ENCODE results near the gene NQO1. TPM values are rescaled to one million over a fixed set of nuclear protein-coding genes. Genes with fewer than 3 reads are reported as not detected.
"Not testable (repeated sequence)": the region's sequence is repeated elsewhere in the genome, so short reads cannot be mapped to it uniquely, and the experiment has no call there.

The NQO1 gene
- 6.0 TPM for polyA plus RNA-seq (2012; ENCODE audit: insufficient read depth, insufficient read length)

DNA sequence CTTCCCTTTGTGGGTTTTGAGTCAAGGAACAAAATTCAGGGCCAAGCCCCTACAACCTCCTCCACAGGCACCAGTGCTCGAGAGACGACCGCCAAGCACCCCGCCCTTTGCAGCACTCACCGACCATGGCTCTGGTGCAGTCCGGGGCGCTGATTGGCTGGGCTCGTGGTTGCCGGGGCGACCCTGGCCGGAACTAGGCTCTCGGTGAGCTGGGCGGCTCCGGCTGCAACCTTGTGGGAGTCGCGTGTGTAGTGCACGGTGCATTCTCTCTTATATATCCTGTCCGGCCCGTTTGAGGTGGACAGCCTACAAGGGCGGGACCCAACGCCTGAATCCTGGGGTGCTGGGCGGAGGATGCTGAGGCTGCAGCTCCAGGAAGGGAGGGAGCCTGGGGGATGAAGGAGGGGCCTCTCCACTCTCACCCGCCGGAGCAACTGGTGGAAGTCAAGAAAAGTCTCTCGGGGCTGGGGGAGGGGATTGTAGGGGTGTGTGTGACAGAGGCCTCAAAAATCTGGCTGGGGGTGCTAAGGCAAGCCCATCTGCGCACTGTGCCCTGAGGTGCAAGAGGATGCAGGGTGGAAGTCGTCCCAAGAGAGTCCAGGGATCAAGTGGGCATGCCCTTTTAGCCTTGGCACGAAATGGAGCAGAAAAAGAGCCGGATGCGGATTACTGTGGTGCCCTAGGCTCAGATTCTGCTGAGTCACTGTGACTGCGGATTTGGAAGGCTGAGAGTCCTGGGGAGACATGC is at the start of gene NQO1:
TSS of gene NQO1 (minus strand) at position 248 of the 748 bp plus-strand sequence. CDS start at position 127, 121 bp downstream.
- peak; percentile 82 for DNase-seq (ENCODE audit: low read depth, low spot score)
- peak within 1 kb of the TSS; percentile 79 for H3K4me3 ChIP-seq (ENCODE audit: low read length)

DNA sequence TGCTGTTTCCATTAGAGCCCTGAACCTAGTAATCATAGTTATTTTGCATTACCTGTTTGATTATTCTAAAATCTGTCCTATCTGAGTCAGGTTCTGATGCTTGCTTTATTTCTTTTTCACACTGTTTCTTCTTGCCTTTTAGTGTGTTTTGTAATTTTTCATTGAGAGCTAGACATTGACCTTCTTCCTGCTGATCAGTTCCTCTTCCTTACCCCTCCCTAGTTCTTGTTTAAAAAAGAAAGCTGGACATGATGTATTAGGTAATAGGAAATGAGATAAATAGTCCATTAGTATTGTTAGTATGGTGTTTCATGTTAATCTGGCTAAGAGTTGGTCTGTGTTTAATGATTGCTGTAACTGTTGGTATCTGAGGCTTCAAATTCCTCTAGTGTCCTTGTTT is 49.2 kb upstream of the NQO1 start:
- H3K4me3 ChIP-seq (ENCODE audit: low read length) = no peak overlapping the region
- DNase-seq (ENCODE audit: low read depth, low spot score) = no peak

DNA sequence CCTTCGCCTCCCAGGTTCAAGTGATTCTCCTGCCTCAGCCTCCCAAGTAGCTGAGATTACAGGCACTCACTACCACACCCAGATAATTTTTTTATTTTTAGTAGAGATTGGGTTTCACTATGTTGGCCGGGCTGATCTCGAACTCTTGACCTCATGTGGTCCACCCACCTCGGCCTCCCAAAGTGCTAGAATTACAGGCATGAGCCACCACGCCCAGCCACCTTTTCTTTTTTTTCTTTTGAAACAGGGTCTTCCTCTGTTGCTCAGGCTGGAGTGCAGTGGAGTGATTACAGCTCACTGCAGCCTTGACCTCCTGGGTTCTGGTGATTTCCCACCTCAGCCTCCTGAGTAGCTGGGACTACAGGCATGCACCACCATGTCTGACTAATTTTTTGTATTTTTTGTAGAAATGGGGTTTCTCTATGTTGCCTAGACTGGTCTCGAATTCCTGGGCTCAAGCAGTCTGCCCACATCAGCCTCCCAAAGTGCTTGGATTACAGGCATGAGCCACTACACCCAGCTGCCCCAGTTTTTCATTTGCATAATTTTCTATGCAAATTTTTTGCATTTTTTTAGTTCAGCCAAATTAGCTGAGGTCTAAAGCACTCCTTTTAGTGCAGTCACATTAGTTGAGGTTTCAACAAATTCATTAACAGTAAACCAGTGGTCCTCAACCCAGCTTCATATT is 47.0 kb upstream of the NQO1 start:
- H3K4me3 ChIP-seq (ENCODE audit: low read length) = no peak overlapping the region
- no peak for DNase-seq (ENCODE audit: low read depth, low spot score)

DNA sequence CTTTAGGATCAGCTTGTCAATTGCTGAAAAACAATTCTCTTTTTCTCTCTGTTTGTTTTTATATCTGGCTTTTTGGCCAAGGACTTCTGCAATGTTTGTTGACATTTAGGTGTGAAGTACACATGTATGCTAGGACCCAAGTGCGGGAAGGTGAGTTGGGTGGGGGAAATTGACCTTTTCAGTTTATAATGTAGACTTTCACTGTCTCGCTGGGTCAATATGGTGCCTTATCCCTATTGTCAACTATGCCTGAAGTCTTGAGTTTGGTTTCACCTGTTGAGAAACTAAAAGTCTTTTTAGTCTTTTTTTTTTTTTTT is 45.2 kb upstream of the NQO1 start:
- DNase-seq (ENCODE audit: low read depth, low spot score) = no peak
- H3K4me3 ChIP-seq (ENCODE audit: low read length) = no peak overlapping the region

DNA sequence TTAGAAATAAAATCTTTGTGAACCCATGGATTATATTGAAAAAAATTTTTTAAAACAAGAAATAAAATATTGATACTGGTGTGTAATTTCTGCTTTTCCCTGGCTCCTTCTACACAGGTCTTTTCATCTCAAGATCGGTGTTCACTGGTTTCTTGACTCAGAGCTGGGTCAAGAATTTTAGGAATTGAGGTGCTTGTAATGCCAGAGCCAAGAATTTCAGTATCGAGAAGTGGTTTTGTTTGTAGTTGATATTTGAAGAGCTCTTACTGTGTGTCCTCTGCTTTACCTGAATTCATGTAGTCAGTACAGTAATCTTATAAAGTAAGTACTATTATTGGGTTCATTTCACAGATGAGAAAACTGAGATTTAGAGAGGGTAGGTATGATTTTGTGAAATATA is 43.0 kb upstream of the NQO1 start:
- H3K4me3 ChIP-seq (ENCODE audit: low read length) = no peak overlapping the region
- DNase-seq (ENCODE audit: low read depth, low spot score) = no peak

DNA sequence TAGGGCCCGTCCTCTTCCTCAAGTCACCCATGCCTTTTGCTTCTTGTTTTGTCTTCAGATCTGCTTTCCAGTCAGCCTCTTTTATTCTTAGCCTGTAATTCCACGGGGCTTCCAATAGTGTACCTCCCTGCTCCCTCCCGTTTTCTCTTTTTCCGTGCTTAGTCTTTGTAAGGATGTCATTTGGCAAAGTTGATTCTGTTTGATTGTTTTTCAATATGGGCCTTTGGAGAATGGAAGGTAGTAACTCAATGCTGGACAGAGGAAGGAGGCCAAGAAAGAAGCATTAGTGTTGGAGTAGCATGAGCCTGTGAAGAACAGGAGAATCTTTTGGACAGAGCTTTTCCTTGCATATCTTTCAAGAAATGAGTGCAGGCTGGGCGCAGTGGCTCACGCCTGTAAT is 42.3 kb upstream of the NQO1 start:
- H3K4me3 ChIP-seq (ENCODE audit: low read length) = no peak overlapping the region
- DNase-seq (ENCODE audit: low read depth, low spot score) = no peak

- H3K4me3 ChIP-seq (ENCODE audit: low read length) = no peak overlapping the region
- no peak for DNase-seq (ENCODE audit: low read depth, low spot score)
These were observed 41.3 kb upstream of the NQO1 start for GRCh38 chr16:69767459-69768229.

DNA sequence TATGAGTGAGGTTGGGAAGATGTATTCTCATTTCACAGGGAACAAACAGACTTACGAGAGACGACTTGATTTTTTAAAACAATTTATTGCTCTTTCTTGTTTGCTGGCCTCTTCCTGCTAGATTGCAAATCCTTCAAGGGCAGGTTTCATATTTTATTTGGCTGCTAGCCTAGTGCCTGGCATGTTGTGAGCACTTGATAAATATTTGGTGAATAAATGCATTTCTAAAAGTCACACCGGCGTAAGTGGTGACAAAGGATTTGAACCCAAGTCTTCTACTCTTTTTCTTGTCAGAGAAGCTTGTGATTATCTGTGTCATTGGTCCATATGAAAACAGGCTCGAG is 37.2 kb upstream of the NQO1 start:
- DNase-seq (ENCODE audit: low read depth, low spot score) = no peak
- H3K4me3 ChIP-seq (ENCODE audit: low read length) = no peak overlapping the region

DNA sequence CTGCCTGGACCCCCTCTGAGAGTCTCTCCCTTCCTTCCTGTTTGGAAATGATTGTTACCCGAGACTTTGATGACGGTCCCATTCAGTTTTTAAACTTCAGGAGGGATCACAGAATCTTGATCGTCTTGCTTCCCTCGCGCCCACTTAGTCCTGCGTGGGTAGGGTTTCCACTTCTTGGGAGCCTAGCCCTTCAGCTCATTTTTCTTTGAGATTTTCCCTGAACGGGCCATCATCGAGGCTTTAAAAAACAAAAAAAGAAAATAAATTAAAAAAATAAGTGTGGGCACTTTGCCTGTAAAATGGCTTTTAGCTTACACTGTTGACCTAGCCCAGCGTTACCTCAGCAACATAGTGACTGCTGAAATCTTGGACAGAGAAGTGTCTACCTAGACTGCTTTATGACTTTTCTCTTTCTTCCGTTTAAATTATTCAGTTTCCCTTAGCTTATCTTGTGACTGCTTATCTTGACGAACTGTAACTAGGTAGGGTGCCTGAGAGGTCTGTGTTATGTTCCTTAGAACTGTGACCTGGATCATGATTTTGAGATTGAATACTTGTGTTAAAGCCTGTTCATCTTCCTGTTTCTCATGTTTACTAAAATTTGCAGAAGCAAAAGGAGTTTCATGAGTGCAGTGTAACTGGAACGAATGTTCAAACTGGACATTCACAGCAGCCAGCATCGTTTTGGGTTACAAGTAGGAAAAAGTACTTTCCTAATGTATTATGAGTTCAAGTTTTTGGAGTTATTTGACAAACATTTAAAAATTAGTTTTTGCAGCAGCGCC is 36.6 kb upstream of the NQO1 start:
- DNase-seq (ENCODE audit: low read depth, low spot score) = no peak
- peak overlapping the region; percentile 96 for H3K4me3 ChIP-seq (ENCODE audit: low read length)

GRCh38 chr16:69761983-69762813 is 35.8 kb upstream of the NQO1 start, which contains the start of gene WWP2:
Gene WWP2 (plus strand): TSS chr16:69762332. CDS start chr16:69787011, 24,679 bp downstream.
- H3K4me3 ChIP-seq (ENCODE audit: low read length) = peak within 1 kb of the TSS; percentile 96

DNA sequence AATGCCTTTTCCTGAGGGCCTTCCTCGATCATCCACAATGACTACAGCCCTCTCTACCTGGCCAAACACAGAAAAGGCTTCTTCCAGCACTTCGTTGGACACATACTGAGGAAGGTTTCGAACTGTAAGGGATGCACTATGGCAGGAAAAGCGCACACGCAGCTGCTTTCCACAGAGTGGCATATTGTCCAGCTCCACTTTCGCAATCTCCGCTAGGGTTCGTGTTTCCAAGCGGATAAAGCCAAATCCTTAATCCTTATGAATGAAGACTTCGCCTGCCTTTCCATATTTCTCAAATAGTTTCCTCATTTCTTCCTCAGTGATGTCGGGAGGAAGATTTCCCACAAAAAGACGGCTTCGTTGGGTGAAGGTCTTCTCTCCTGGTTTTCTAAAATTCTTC is 31.0 kb upstream of the NQO1 start:
- not testable (repeated sequence) for H3K4me3 ChIP-seq (ENCODE audit: low read length); DNase-seq (ENCODE audit: low read depth, low spot score)

More at GRCh38 chr16:69761983-69762813, 35.8 kb upstream of the NQO1 start, which contains the start of gene WWP2:
- DNase-seq (ENCODE audit: low read depth, low spot score) = peak; percentile 68

GRCh38 chr16:69756705-69757104 is 30.3 kb upstream of the NQO1 start:
- no peak for DNase-seq (ENCODE audit: low read depth, low spot score)

GRCh38 chr16:69754469-69755310 is 28.3 kb upstream of the NQO1 start, which contains the start of gene NOB1:
Gene NOB1 (minus strand): TSS chr16:69754926. CDS start chr16:69754910, 16 bp downstream.
- peak within 1 kb of the TSS; percentile 99 for H3K4me3 ChIP-seq (ENCODE audit: low read length)
- DNase-seq (ENCODE audit: low read depth, low spot score) = peak; percentile 96

More at GRCh38 chr16:69756705-69757104, 30.3 kb upstream of the NQO1 start:
- no peak overlapping the region for H3K4me3 ChIP-seq (ENCODE audit: low read length)

GRCh38 chr16:69754143-69754468 is 27.7 kb upstream of the NQO1 start:
- no peak for DNase-seq (ENCODE audit: low read depth, low spot score)
- peak overlapping the region; percentile 99 for H3K4me3 ChIP-seq (ENCODE audit: low read length)

DNA sequence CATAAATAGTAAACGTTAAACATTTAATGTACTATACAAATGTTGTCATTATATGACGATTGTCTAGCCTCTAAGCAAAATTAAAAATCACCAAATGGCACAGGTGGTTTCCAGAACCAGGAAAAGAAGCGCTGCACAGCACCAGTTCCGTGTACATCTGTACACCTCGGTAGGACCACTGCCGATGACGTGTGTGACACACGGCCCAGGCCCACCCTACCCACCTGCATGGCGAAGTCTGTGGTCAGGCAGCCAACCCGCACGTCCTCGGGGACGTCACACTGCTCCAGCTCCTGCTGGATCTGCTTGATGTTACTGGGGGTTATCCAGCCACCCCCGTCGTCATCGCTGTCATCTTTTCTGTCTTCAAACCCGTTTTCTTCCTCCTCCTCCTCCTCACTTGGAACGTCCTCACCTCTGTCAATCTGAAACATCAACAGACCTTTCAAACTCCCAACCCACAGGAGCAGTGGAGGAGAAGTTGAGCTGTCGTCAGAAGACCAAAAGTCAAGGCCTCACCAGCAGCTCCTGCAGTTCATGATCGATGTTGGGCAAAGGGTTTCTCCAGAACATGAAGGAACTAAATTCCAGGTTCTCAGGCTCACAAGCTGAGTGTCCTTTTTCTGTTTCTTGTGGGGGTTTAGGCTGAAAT is 22.5 kb upstream of the NQO1 start:
- H3K4me3 ChIP-seq (ENCODE audit: low read length) = no peak overlapping the region
- DNase-seq (ENCODE audit: low read depth, low spot score) = no peak

- DNase-seq (ENCODE audit: low read depth, low spot score) = no peak
These were observed 20.8 kb upstream of the NQO1 start for GRCh38 chr16:69747115-69747514.

GRCh38 chr16:69745959-69746358 is 19.6 kb upstream of the NQO1 start:
- H3K4me3 ChIP-seq (ENCODE audit: low read length) = no peak overlapping the region
- no peak for DNase-seq (ENCODE audit: low read depth, low spot score)

More at GRCh38 chr16:69747115-69747514, 20.8 kb upstream of the NQO1 start:
- no peak overlapping the region for H3K4me3 ChIP-seq (ENCODE audit: low read length)

Data from Jurkat, Clone E6-1 (cell line).